KMS-11 (cell line): Measurements from ENCODE around the gene SCAI.
A peak's percentile ranks its signal among the peaks of the same experiment; 100 is the strongest.
"Not testable (repeated sequence)": the region's sequence is repeated elsewhere in the genome, so short reads cannot be mapped to it uniquely, and the experiment has no call there.

Experiments used
- H2AFZ ChIP-seq: fragments of 200-600 bp; sonication (generic); 2 replicates; pipeline ENCODE4 v1.6.1; 2016; ENCODE audit warnings: antibody characterized with exemption, mixed run types, low read depth
- H3K27ac ChIP-seq: fragments of 200-600 bp; sonication (generic); 2 replicates; pipeline ENCODE4 v1.6.1; 2016; ENCODE audit warnings: mild to moderate bottlenecking, mixed run types
- H3K27me3 ChIP-seq: fragments of 200-600 bp; sonication (generic); 2 replicates; pipeline ENCODE4 v1.6.1; 2017; ENCODE audit warnings: mild to moderate bottlenecking, low read depth, mixed run types, moderate library complexity; ENCODE audit not compliant: insufficient read depth
- H3K36me3 ChIP-seq: fragments of 200-600 bp; sonication (generic); 2 replicates; pipeline ENCODE4 v1.6.1; 2017; ENCODE audit warnings: mild to moderate bottlenecking, mixed run types; ENCODE audit not compliant: insufficient read depth
- H3K4me1 ChIP-seq: fragments of 200-600 bp; sonication (generic); 2 replicates; pipeline ENCODE4 v1.6.1; 2016; ENCODE audit warnings: mild to moderate bottlenecking, low read depth, mixed run types; ENCODE audit not compliant: poor library complexity, severe bottlenecking
- H3K4me2 ChIP-seq: fragments of 200-600 bp; sonication (generic); 2 replicates; pipeline ENCODE4 v1.7.0; 2016; ENCODE audit warnings: mild to moderate bottlenecking, mixed run types
- H3K4me3 ChIP-seq: fragments of 200-600 bp; sonication (generic); IDR thresholded peaks from 2 replicates; pipeline ENCODE4 v1.6.1; 2017; ENCODE audit warnings: low read depth, low read length, mixed read lengths; ENCODE audit not compliant: insufficient read depth
- H3K79me2 ChIP-seq: fragments of 200-600 bp; sonication (generic); 2 replicates; pipeline ENCODE4 v1.6.1; 2016; ENCODE audit warnings: low read depth, mixed run types; ENCODE audit not compliant: insufficient read depth
- H3K9ac ChIP-seq: fragments of 200-600 bp; sonication (generic); 2 replicates; pipeline ENCODE4 v1.6.1; 2016; ENCODE audit warnings: mild to moderate bottlenecking, mixed run types
- H4K20me1 ChIP-seq: fragments of 200-600 bp; sonication (generic); 2 replicates; pipeline ENCODE4 v1.6.1; 2016; ENCODE audit warnings: mild to moderate bottlenecking, mixed run types; ENCODE audit not compliant: insufficient read depth
- CTCF ChIP-seq: fragments of 200-600 bp; sonication (generic); conservative IDR thresholded peaks from 2 replicates; pipeline ENCODE4 v1.6.1; 2017; ENCODE audit warnings: low read depth, mild to moderate bottlenecking, antibody characterized with exemption, low read length, moderate library complexity, mixed read lengths

Gene SCAI

GRCh38 chr9:125121146-125121545 lies 22.2 kb downstream of the SCAI start:
- no peak overlapping the region; the same call in 1 of the 2 replicates for H3K9ac ChIP-seq
- H2AFZ ChIP-seq: no peak overlapping the region
- peaks cover 59% of the 10 kb centered on the region for H3K4me1 ChIP-seq
- no peak overlapping the region for H3K4me3 ChIP-seq
- peak overlapping the region; percentile 58 for H3K27ac ChIP-seq
- no peaks in the 10 kb centered on the region for H4K20me1 ChIP-seq
- H3K27me3 ChIP-seq: no peaks in the 10 kb centered on the region
- no peaks in the 10 kb centered on the region for H3K36me3 ChIP-seq
- H3K79me2 ChIP-seq: peaks cover 3% of the 10 kb centered on the region; the same call in 1 of the 2 replicates
- no peak for TF ChIP-seq CTCF
- peak overlapping the region; percentile 58 for H3K4me2 ChIP-seq

- Histone ChIP-seq H3K4me3 (no peak overlapping the region), H3K4me1 (peaks cover 45% of the 10 kb centered on the region), H3K36me3 (no peaks in the 10 kb centered on the region), H3K27me3 (no peaks in the 10 kb centered on the region), H4K20me1 (no peaks in the 10 kb centered on the region), H3K9ac (no peak overlapping the region), H3K79me2 (peaks cover 2% of the 10 kb centered on the region; the same call in 1 of the 2 replicates), H3K27ac (no peak overlapping the region; the same call in 1 of the 2 replicates), H3K4me2 (no peak overlapping the region), H2AFZ (no peak overlapping the region)
- no peak for TF ChIP-seq CTCF
Measured at GRCh38 chr9:125119643-125120286, 23.6 kb downstream of the SCAI start.

- H3K27ac ChIP-seq, H3K36me3 ChIP-seq, H3K27me3 ChIP-seq, H3K79me2 ChIP-seq, H2AFZ ChIP-seq, H3K4me3 ChIP-seq, H3K4me2 ChIP-seq, H4K20me1 ChIP-seq, H3K9ac ChIP-seq: not testable (repeated sequence)
- H3K4me1 ChIP-seq: peaks cover 45% of the 10 kb centered on the region
Measured at GRCh38 chr9:125118696-125119095, 24.6 kb downstream of the SCAI start.

GRCh38 chr9:125114503-125114902 lies 28.8 kb downstream of the SCAI start:
- H3K4me3 ChIP-seq, H2AFZ ChIP-seq, H3K9ac ChIP-seq, H3K27me3 ChIP-seq, H4K20me1 ChIP-seq, H3K36me3 ChIP-seq, H3K4me2 ChIP-seq, H3K79me2 ChIP-seq, H3K27ac ChIP-seq: not testable (repeated sequence)
- peaks cover 12% of the 10 kb centered on the region for H3K4me1 ChIP-seq

- Histone ChIP-seq H3K36me3 (no peaks in the 10 kb centered on the region), H3K9ac (no peak overlapping the region), H3K27ac (no peak overlapping the region), H2AFZ (no peak overlapping the region), H3K4me2 (no peak overlapping the region), H3K4me1 (no peaks in the 10 kb centered on the region), H3K79me2 (no peaks in the 10 kb centered on the region), H3K27me3 (no peaks in the 10 kb centered on the region), H4K20me1 (no peaks in the 10 kb centered on the region), H3K4me3 (no peak overlapping the region)
- TF ChIP-seq CTCF: no peak
Measured at GRCh38 chr9:125110464-125110863, 32.9 kb downstream of the SCAI start.

- not testable (repeated sequence) for H3K4me2 ChIP-seq, H3K27me3 ChIP-seq, H2AFZ ChIP-seq, H3K79me2 ChIP-seq, H3K4me1 ChIP-seq, H4K20me1 ChIP-seq, H3K27ac ChIP-seq, H3K9ac ChIP-seq, H3K36me3 ChIP-seq, H3K4me3 ChIP-seq
Measured at GRCh38 chr9:125108541-125108940, 34.8 kb downstream of the SCAI start.
